Measurements from ENCODE around the gene PRR36. TPM values are rescaled to one million over a fixed set of nuclear protein-coding genes. Genes with fewer than 3 reads are reported as not detected.

Gene PRR36
- total RNA-seq, 2 experiments from 2014 or later: 0.17 TPM; not detected in 1

- H3K4me3 ChIP-seq (ENCODE audit: low read depth, low read length, poor library complexity, severe bottlenecking): no peak overlapping the region
- POLR2A ChIA-PET: interaction anchor here (0.5 kb wide), 1 partner anchor 116 kb away, joined by 3 read pairs; no protein-coding TSS in a partner anchor
- intact Hi-C loops (cut with micrococcal nuclease; ENCODE audit: unreplicated experiment): no loop called here
- peaks cover 12% of the 10 kb centered on the region for H3K4me1 ChIP-seq (ENCODE audit: insufficient read depth, low read length, poor library complexity, severe bottlenecking)
- H3K4me2 ChIP-seq (ENCODE audit: low read length): no peak overlapping the region
- H3K9me3 ChIP-seq (ENCODE audit: low read length): no peaks in the 10 kb centered on the region
- CTCF ChIA-PET (ENCODE audit: unreplicated experiment): no interaction called here
- no peaks in the 10 kb centered on the region for H3K36me3 ChIP-seq (ENCODE audit: insufficient read depth, low read length)
- no peak overlapping the region for H2AFZ ChIP-seq (ENCODE audit: low read length)
- H3K9me2 ChIP-seq (ENCODE audit: insufficient read depth, low read length): no peaks in the 10 kb centered on the region
- no peaks in the 10 kb centered on the region for H3K79me2 ChIP-seq (ENCODE audit: insufficient read depth, low read depth, low read length)
- no peaks in the 10 kb centered on the region for H4K20me1 ChIP-seq (ENCODE audit: insufficient read depth, low read length)
- no peak for TF ChIP-seq CTCF (conservative IDR thresholded peaks at IDR 0.05; ENCODE audit: low read length)
- no peak for TF ChIP-seq EZH2phosphoT487 (IDR thresholded peaks at IDR 0.05; ENCODE audit: borderline replicate concordance, low read depth, low read length)
- BruUV-seq (replicated peaks): no TSS peak
- DNase-seq (ENCODE audit: low spot score): no peak
- no peak overlapping the region for H3K27ac ChIP-seq (ENCODE audit: low read depth, low read length, poor library complexity, severe bottlenecking)
Observed at GRCh38 chr19:7833225-7834099, 40.7 kb downstream of the PRR36 start.

GRCh38 chr19:7832781-7833180, 41.4 kb downstream of the PRR36 start:
- H3K4me3 ChIP-seq (ENCODE audit: low read depth, low read length, poor library complexity, severe bottlenecking): no peak overlapping the region
- peaks cover 12% of the 10 kb centered on the region for H3K4me1 ChIP-seq (ENCODE audit: insufficient read depth, low read length, poor library complexity, severe bottlenecking)
- CTCF ChIA-PET (ENCODE audit: unreplicated experiment): no interaction called here

More at GRCh38 chr19:7832781-7833180, 41.4 kb downstream of the PRR36 start:
- no peak for DNase-seq (ENCODE audit: low spot score)
- Histone ChIP-seq H3K27ac (ENCODE audit: low read depth, low read length, poor library complexity, severe bottlenecking) (no peak overlapping the region), H2AFZ (ENCODE audit: low read length) (no peak overlapping the region), H3K36me3 (ENCODE audit: insufficient read depth, low read length) (no peaks in the 10 kb centered on the region), H3K4me2 (ENCODE audit: low read length) (no peak overlapping the region), H4K20me1 (ENCODE audit: insufficient read depth, low read length) (no peaks in the 10 kb centered on the region), H3K9me3 (ENCODE audit: low read length) (no peaks in the 10 kb centered on the region), H3K79me2 (ENCODE audit: insufficient read depth, low read depth, low read length) (no peaks in the 10 kb centered on the region), H3K9me2 (ENCODE audit: insufficient read depth, low read length) (no peaks in the 10 kb centered on the region)
- no TSS peak for BruUV-seq (replicated peaks)
- intact Hi-C loops (cut with micrococcal nuclease; ENCODE audit: unreplicated experiment): no loop called here
- no peak for TF ChIP-seq CTCF (conservative IDR thresholded peaks at IDR 0.05; ENCODE audit: low read length)
- no peak for TF ChIP-seq EZH2phosphoT487 (IDR thresholded peaks at IDR 0.05; ENCODE audit: borderline replicate concordance, low read depth, low read length)
- POLR2A ChIA-PET: interaction anchor here (0.7 kb wide), 1 partner anchor 34 kb away, joined by 3 read pairs; no protein-coding TSS in a partner anchor

All from OCI-LY7 (cell line).